Left ventricle myocardium inferior (tissue), 1 donor: ENCODE data around the gene SLC35B2. TPM values are rescaled to one million over a fixed set of nuclear protein-coding genes. Genes with fewer than 3 reads are reported as not detected.
A peak's percentile ranks its signal among the peaks of the same experiment; 100 is the strongest.

Experiments
- DNase-seq: peaks from one replicate; pipeline ENCODE4 v3.0.0-alpha.2; 2020
- H3K27ac ChIP-seq: fragments of 200-600 bp; replicated peaks from 2 replicates; pipeline ENCODE4 v1.8.0; 2021
- H3K27me3 ChIP-seq: fragments of 200-600 bp; 2 replicates; pipeline ENCODE4 v1.8.0; 2021; ENCODE audit warnings: low read depth
- H3K36me3 ChIP-seq: fragments of 200-600 bp; 2 replicates; pipeline ENCODE4 v1.8.0; 2021
- H3K4me1 ChIP-seq: fragments of 200-600 bp; 2 replicates; pipeline ENCODE4 v1.8.0; 2021
- H3K4me3 ChIP-seq: fragments of 200-600 bp; 2 replicates; pipeline ENCODE4 v1.8.0; 2021; ENCODE audit warnings: mild to moderate bottlenecking, moderate library complexity
- H3K9me3 ChIP-seq: fragments of 200-600 bp; replicated peaks from 2 replicates; pipeline ENCODE4 v1.8.0; 2021
- intact Hi-C: fragments of 100-400 bp; cut with micrococcal nuclease; formaldehyde crosslinking; loops from one replicate; pipeline ENCODE4 v1.11.0; 2022
- total RNA-seq: library from RNA; stranded (reverse); fragmentation: NEBNext Ultra II Directional; extraction: Animal tissue kit (Norgen Biotek cat#: 25700); gene quantifications from one replicate; pipeline ENCODE4 v1.2.1, GENCODE V29; 2021
- TF ChIP-seq, protein P1 (sequence below): fragments of 200-600 bp; IDR thresholded peaks from 2 replicates; pipeline ENCODE4 v1.8.0; 2021; ENCODE audit warnings: antibody characterized with exemption, mild to moderate bottlenecking, borderline replicate concordance
- donor health status: DM: no; HTN: yes; CAD: no; lungs with severe emphysema.

Gene SLC35B2
- total RNA-seq, 1 donor from 2014 or later, result 20.2 TPM

DNA sequence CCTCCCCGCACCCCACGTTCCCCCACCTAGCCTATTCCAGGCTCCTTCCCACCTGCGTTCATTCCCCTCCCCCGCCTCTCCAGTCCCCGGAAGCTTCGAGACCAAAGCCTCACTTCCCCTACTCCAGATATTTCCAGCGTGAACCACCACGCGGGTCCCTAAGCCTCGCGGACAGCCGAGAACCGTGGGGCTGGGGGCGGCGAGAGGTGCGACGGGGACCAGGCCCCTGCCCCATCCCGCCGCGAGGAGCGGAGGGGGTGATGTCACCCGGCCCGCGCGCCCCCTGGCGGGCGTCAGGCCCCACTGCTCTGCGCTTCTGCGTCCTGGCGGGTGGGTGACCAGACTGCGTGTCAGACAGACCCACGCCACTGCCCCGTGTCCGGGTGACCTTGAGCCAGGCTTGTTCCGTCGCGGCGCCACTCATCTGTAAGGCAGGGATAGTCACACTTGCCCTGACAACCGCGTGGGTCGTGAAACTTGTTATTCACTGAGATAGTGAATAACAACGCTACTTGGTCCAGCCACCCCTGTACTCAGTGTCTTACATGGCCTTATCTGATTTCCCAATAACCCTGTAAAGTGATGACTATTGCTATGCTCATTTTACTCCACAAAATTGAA lies 19.4 kb downstream of the SLC35B2 start:
- Histone ChIP-seq H3K4me1 (peaks cover 55% of the 10 kb centered on the region), H3K9me3 (no peaks in the 10 kb centered on the region), H3K36me3 (peaks cover 5% of the 10 kb centered on the region), H3K4me3 (peak overlapping the region; percentile 78), H3K27ac (peak overlapping the region; percentile 98), H3K27me3 (no peaks in the 10 kb centered on the region)
- peak; percentile 81 for DNase-seq
- TF ChIP-seq, protein P1, sequence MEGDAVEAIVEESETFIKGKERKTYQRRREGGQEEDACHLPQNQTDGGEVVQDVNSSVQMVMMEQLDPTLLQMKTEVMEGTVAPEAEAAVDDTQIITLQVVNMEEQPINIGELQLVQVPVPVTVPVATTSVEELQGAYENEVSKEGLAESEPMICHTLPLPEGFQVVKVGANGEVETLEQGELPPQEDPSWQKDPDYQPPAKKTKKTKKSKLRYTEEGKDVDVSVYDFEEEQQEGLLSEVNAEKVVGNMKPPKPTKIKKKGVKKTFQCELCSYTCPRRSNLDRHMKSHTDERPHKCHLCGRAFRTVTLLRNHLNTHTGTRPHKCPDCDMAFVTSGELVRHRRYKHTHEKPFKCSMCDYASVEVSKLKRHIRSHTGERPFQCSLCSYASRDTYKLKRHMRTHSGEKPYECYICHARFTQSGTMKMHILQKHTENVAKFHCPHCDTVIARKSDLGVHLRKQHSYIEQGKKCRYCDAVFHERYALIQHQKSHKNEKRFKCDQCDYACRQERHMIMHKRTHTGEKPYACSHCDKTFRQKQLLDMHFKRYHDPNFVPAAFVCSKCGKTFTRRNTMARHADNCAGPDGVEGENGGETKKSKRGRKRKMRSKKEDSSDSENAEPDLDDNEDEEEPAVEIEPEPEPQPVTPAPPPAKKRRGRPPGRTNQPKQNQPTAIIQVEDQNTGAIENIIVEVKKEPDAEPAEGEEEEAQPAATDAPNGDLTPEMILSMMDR, result peak; percentile 97
- intact Hi-C loops, result loop anchor here (2.0 kb wide), 1 partner anchor 65 kb away; no protein-coding TSS in a partner anchor

DNA sequence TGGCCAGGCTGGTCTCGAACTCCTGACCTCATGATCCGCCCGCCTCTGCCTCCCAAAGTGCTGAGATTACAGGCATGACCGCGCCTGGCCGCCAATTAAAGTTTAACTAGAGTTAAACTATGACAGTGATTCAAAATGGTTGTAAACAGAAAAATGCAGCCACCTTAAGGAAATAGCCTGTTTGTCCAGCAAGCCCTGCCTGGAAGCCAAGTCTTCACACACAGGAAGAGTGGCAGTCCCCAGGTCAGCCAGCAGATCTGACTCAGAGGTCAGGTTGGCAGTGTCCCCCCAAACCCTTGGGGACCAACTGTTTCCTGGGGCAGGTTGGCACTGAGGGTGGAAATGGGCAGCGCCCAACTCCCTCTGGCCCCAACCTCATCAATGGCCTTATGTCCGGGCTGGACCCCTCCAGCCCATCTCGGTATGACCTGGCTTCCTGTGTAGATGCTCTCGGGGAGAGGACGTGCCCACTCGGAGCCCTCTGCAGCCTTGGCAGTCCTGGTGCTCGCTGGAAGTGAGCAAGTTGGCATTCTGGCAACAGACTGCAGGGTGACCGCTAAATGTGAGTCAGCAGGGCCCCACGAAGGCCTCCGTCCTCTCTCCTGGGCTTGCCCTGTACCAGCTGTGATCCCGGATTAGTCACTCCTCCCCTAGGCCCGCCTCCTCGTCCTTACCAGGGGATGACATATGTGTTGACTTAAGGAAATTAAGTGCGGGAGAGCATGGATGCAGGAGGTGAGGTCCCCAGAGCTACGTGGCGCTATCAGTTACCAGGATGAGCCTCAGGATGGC lies 20.1 kb downstream of the SLC35B2 start:
- TF ChIP-seq, protein P1, result no peak
- no peaks in the 10 kb centered on the region for H3K27me3 ChIP-seq
- peak overlapping the region; percentile 78 for H3K4me3 ChIP-seq
- peaks cover 62% of the 10 kb centered on the region for H3K4me1 ChIP-seq
- peak overlapping the region; percentile 98 for H3K27ac ChIP-seq
- DNase-seq, result peak; percentile 89
- H3K9me3 ChIP-seq, result no peaks in the 10 kb centered on the region
- intact Hi-C loops, result no loop called here
- peaks cover 12% of the 10 kb centered on the region for H3K36me3 ChIP-seq

DNA sequence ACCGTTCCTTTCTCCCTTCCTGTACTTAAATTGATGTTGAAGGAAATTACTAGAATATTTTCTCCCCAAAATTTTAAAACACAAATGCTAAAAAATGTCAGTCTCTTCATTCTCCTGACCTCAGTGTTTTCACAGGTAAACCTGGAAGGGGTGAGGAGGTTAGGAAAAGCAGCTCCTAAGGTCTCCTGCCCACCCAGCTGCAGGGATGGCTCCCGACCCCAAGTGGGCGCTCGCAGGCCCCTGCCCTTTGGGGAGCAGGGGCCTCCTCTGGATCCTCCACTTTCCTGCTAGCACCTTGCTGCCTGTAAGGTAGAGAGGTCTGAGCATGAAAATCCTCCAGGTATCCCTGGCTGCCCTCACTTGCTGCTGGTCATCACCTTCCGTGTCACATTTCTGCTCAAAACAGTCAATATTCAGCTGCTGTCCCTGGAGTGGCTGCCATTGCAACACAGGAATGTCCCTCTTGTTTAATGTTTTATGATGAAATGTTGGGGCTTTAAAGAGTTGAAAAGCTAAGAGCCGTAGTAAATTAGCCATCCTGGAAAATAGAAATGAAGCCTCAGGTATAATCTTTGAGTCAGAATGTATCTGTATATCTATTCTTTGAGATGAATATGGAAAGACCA lies 21.3 kb downstream of the SLC35B2 start:
- DNase-seq, result no peak
- H3K9me3 ChIP-seq, result no peaks in the 10 kb centered on the region
- intact Hi-C loops, result no loop called here
- TF ChIP-seq, protein P1, result no peak
- peaks cover 74% of the 10 kb centered on the region for H3K4me1 ChIP-seq
- no peaks in the 10 kb centered on the region for H3K27me3 ChIP-seq
- peaks cover 25% of the 10 kb centered on the region for H3K36me3 ChIP-seq
- no peak overlapping the region for H3K4me3 ChIP-seq
- H3K27ac ChIP-seq, result peak overlapping the region; percentile 98

DNA sequence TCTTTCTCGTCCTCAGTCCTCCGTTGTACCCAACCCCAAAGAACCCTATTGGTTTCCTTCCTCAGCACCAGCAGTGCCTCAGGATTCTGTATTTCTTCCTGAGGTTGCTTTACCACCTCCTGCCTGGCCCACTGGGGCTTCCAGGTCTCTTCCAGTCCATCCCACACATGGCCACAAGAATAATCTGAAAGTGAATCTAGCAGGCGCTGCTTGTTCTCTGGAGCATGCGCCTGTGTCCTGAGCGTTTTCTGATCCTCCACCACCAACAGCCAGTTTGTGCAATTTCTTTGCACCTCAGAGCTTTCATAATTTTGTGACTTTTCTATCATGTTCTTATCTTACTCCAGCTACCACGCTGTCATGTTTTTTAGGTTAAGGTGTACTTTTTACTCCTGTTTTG lies 22.1 kb downstream of the SLC35B2 start:
- TF ChIP-seq, protein P1, result no peak
- intact Hi-C loops, result no loop called here
- H3K4me3 ChIP-seq, result no peak overlapping the region
- H3K9me3 ChIP-seq, result no peaks in the 10 kb centered on the region
- peaks cover 32% of the 10 kb centered on the region for H3K36me3 ChIP-seq
- peaks cover 81% of the 10 kb centered on the region for H3K4me1 ChIP-seq
- DNase-seq, result no peak
- no peaks in the 10 kb centered on the region for H3K27me3 ChIP-seq
- H3K27ac ChIP-seq, result peak overlapping the region; percentile 98

DNA sequence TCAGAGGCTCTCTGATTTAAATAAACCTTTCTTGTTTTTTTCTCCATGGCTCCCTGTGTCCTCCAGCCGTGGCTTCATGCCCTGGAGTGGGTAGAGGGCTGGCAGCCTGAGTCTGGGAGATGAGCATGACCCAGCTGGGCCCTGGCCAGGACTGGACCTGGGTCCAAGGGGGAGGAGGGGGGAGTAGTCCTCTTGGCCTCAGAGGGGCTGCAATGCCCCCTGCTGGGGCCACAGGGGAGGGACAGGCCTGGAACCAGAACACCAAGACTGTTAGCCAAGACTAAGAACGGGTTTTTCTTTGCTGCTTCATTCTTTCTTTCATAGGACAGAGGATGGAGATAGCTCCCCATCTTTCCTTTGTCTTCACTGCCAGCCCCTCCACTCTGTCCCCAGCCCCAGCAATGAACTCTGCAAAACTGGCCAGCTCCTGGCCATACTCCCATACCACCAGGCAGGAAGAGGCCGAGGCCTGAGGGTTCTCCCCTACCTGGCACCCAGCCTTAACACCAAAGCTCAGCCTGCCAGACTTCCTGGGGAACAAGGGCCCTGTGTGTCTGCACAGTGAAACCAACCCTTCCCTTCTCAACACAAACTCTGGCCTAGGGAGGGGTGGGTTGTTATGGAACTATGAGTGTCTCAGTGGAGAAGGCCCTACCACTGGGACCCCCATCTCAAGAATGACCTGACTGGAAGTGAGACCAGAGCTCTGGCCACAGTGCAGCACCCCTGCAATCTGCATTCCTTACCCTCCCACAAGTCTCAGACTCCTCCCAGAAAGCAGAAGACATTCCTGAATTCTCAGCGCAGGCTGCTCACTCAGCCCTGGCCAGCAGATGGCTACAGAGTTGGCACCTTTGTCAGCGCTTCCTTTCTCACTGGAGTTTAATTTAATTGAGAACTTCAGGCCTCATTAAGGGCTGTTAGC lies 23.0 kb downstream of the SLC35B2 start:
- intact Hi-C loops, result no loop called here
- H3K4me1 ChIP-seq, result peaks cover 90% of the 10 kb centered on the region

More for the DNA sequence above, 23.0 kb downstream of the SLC35B2 start:
- H3K27ac ChIP-seq, result peak overlapping the region; percentile 98
- DNase-seq, result peak; percentile 90
- H3K36me3 ChIP-seq, result peaks cover 40% of the 10 kb centered on the region
- TF ChIP-seq, protein P1, result peak; percentile 88
- H3K9me3 ChIP-seq, result no peaks in the 10 kb centered on the region
- no peaks in the 10 kb centered on the region for H3K27me3 ChIP-seq
- no peak overlapping the region for H3K4me3 ChIP-seq
